HFFc6 (cell line): ENCODE results near the gene OR1Q1. TPM values are rescaled to one million over a fixed set of nuclear protein-coding genes. Genes with fewer than 3 reads are reported as not detected.

Source experiments
- DNase-seq: peaks from one replicate; pipeline ENCODE4 v3.0.0-alpha.2; 2018
- H3K27ac Mint-ChIP-seq: 2 replicates; pipeline ENCODE4 v1.8.0; 2020; ENCODE audit warnings: mild to moderate bottlenecking, mixed read lengths
- H3K27me3 Mint-ChIP-seq: 2 replicates; pipeline ENCODE4 v1.8.0; 2021; ENCODE audit warnings: mild to moderate bottlenecking, moderate library complexity, mixed read lengths; ENCODE audit not compliant: insufficient read depth
- H3K36me3 Mint-ChIP-seq: 2 replicates; pipeline ENCODE4 v1.8.0; 2021; ENCODE audit warnings: low read depth, mixed read lengths
- H3K4me1 Mint-ChIP-seq: 2 replicates; pipeline ENCODE4 v1.8.0; 2020; ENCODE audit warnings: low read depth, mixed read lengths
- H3K4me3 Mint-ChIP-seq: 2 replicates; pipeline ENCODE4 v1.8.0; 2020; ENCODE audit warnings: mild to moderate bottlenecking, moderate library complexity, mixed read lengths
- H3K9me3 Mint-ChIP-seq: 2 replicates; pipeline ENCODE4 v1.8.0; 2020; ENCODE audit warnings: mild to moderate bottlenecking, mixed read lengths
- CTCF ChIP-seq: fragments of 200-600 bp; sonication (generic); IDR thresholded peaks from 2 replicates; pipeline ENCODE4 v1.5.0; 2021; ENCODE audit warnings: antibody characterized with exemption, mild to moderate bottlenecking
- total RNA-seq, 6 experiments: library from RNA; stranded (reverse); fragmentation: NEBNext Ultra II Directional; extraction: Animal tissue kit (Norgen Biotek cat#: 25700); gene quantifications; 2 replicates in 1 of 6; 3 replicates in 5 of 6; pipeline ENCODE4 v1.2.3, GENCODE V29; 2021

The OR1Q1 gene
- total RNA-seq, 6 experiments from 2014 or later, result not detected

- Mint-ChIP-seq H3K4me3 (no peak overlapping the region), H3K36me3 (no peaks in the 10 kb centered on the region), H3K4me1 (no peaks in the 10 kb centered on the region), H3K27me3 (no peaks in the 10 kb centered on the region; the same call in none of the 2 replicates), H3K27ac (no peak overlapping the region), H3K9me3 (no peaks in the 10 kb centered on the region; the same call in 1 of the 2 replicates)
- no peak for DNase-seq
- no peak for TF ChIP-seq CTCF
These were observed 8.8 kb upstream of the OR1Q1 start for GRCh38 chr9:122605691-122606090.

- DNase-seq, result no peak
- Mint-ChIP-seq H3K27me3 (no peaks in the 10 kb centered on the region; the same call in none of the 2 replicates), H3K27ac (no peak overlapping the region), H3K9me3 (no peaks in the 10 kb centered on the region; the same call in 1 of the 2 replicates), H3K4me3 (no peak overlapping the region), H3K36me3 (no peaks in the 10 kb centered on the region), H3K4me1 (no peaks in the 10 kb centered on the region)
- no peak for TF ChIP-seq CTCF
These were observed 8.0 kb upstream of the OR1Q1 start for GRCh38 chr9:122606587-122606986.

GRCh38 chr9:122609804-122610203 is 4.7 kb upstream of the OR1Q1 start:
- no peaks in the 10 kb centered on the region for H3K36me3 Mint-ChIP-seq
- H3K9me3 Mint-ChIP-seq, result no peaks in the 10 kb centered on the region
- no peak for TF ChIP-seq CTCF
- DNase-seq, result no peak
- H3K4me1 Mint-ChIP-seq, result no peaks in the 10 kb centered on the region
- no peak overlapping the region for H3K27ac Mint-ChIP-seq
- no peak overlapping the region for H3K4me3 Mint-ChIP-seq
- no peaks in the 10 kb centered on the region; the same call in none of the 2 replicates for H3K27me3 Mint-ChIP-seq

- Mint-ChIP-seq H3K4me3 (no peak overlapping the region), H3K9me3 (peaks cover 3% of the 10 kb centered on the region; the same call in 1 of the 2 replicates), H3K36me3 (no peaks in the 10 kb centered on the region), H3K4me1 (no peaks in the 10 kb centered on the region), H3K27ac (no peak overlapping the region), H3K27me3 (peaks cover 4% of the 10 kb centered on the region)
- no peak for TF ChIP-seq CTCF
- DNase-seq, result no peak
These were observed 5.5 kb downstream of the OR1Q1 start for GRCh38 chr9:122619996-122620395.

GRCh38 chr9:122642226-122642625 is 27.7 kb downstream of the OR1Q1 start:
- H3K4me1 Mint-ChIP-seq, result no peaks in the 10 kb centered on the region
- no peaks in the 10 kb centered on the region for H3K36me3 Mint-ChIP-seq
- H3K27me3 Mint-ChIP-seq, result no peaks in the 10 kb centered on the region; the same call in 1 of the 2 replicates
- no peak overlapping the region for H3K4me3 Mint-ChIP-seq
- no peak overlapping the region for H3K27ac Mint-ChIP-seq
- no peak for TF ChIP-seq CTCF
- no peak for DNase-seq
- H3K9me3 Mint-ChIP-seq, result peaks cover 9% of the 10 kb centered on the region; the same call in 1 of the 2 replicates

- TF ChIP-seq CTCF, result no peak
- Mint-ChIP-seq H3K27me3 (peaks cover 2% of the 10 kb centered on the region; the same call in 1 of the 2 replicates), H3K4me3 (no peak overlapping the region), H3K36me3 (no peaks in the 10 kb centered on the region), H3K9me3 (peaks cover 4% of the 10 kb centered on the region), H3K4me1 (no peaks in the 10 kb centered on the region), H3K27ac (no peak overlapping the region)
- no peak for DNase-seq
These were observed 41.8 kb downstream of the OR1Q1 start for GRCh38 chr9:122656378-122656777.
